WTC11 (cell line): ENCODE data around the gene DMPK. TPM values are rescaled to one million over a fixed set of nuclear protein-coding genes. Genes with fewer than 3 reads are reported as not detected.

ENCODE experiments used
- ATAC-seq: fragments of 200-7000 bp; cut with Tn5 transposase; 2 replicates; pipeline ENCODE4 v1.10.0; 2021; ENCODE audit warnings: mild to moderate bottlenecking, moderate library complexity
- CTCF ChIA-PET: fragments of 300-600 bp; sonication (Branson Sonifier 250); formaldehyde crosslinking; loops from one replicate; lab custom pipeline; 2021; ENCODE audit warnings: antibody characterized with exemption; lab: Charles Lee
- POLR2A ChIA-PET: fragments of 350-600 bp; sonication (Branson Sonifier 250); formaldehyde crosslinking; loops from one replicate; lab custom pipeline; 2021; ENCODE audit warnings: antibody characterized with exemption; lab: Charles Lee
- DNase-seq: peaks from one replicate; pipeline ENCODE4 v3.0.0; 2021; ENCODE audit warnings: low spot score
- H3K27ac Mint-ChIP-seq: 2 replicates; pipeline ENCODE4 v1.8.0; 2021; ENCODE audit warnings: mixed read lengths
- H3K27me3 Mint-ChIP-seq: 2 replicates; pipeline ENCODE4 v1.8.0; 2021; ENCODE audit warnings: low read depth, mild to moderate bottlenecking, moderate library complexity, mixed read lengths
- H3K36me3 Mint-ChIP-seq: 2 replicates; pipeline ENCODE4 v1.8.0; 2021; ENCODE audit warnings: mixed read lengths
- H3K4me1 Mint-ChIP-seq: 2 replicates; pipeline ENCODE4 v1.8.0; 2022; ENCODE audit warnings: mixed read lengths
- H3K4me3 Mint-ChIP-seq: 2 replicates; pipeline ENCODE4 v1.8.0; 2021; ENCODE audit warnings: mild to moderate bottlenecking, moderate library complexity, mixed read lengths
- H3K9me3 Mint-ChIP-seq: 2 replicates; pipeline ENCODE4 v1.8.0; 2021; ENCODE audit warnings: mixed read lengths
- ATF3 ChIP-seq: sonication (generic); formaldehyde crosslinking; conservative IDR thresholded peaks from 2 replicates; pipeline ENCODE4 v1.8.1; 2022; ENCODE audit warnings: mild to moderate bottlenecking, missing genetic modification reagents
- ATF6 ChIP-seq: sonication (generic); formaldehyde crosslinking; IDR thresholded peaks from 2 replicates; pipeline ENCODE4 v1.8.1; 2023; ENCODE audit warnings: mild to moderate bottlenecking, missing genetic modification reagents
- CBFB ChIP-seq: sonication (generic); formaldehyde crosslinking; IDR thresholded peaks from 2 replicates; pipeline ENCODE4 v1.8.1; 2022; ENCODE audit warnings: mild to moderate bottlenecking, low read depth, missing genetic modification reagents
- CREB1 ChIP-seq: sonication (generic); formaldehyde crosslinking; IDR thresholded peaks from 2 replicates; pipeline ENCODE4 v1.8.0; 2023; ENCODE audit warnings: mild to moderate bottlenecking, missing genetic modification reagents
- CTCF ChIP-seq: fragments of 200-600 bp; IDR thresholded peaks from 2 replicates; pipeline ENCODE4 v1.8.0; 2022; ENCODE audit warnings: antibody characterized with exemption
- EMX1 ChIP-seq: fragments of 250-450 bp; sonication (Bioruptor Pico); IDR thresholded peaks from 2 replicates; pipeline ENCODE4 v1.8.0; 2021; ENCODE audit warnings: mild to moderate bottlenecking
- ETV6 ChIP-seq: sonication (generic); formaldehyde crosslinking; IDR thresholded peaks from 2 replicates; pipeline ENCODE4 v1.8.1; 2022; ENCODE audit warnings: mild to moderate bottlenecking, missing genetic modification reagents
- FOXP1 ChIP-seq: sonication (generic); formaldehyde crosslinking; IDR thresholded peaks from 2 replicates; pipeline ENCODE4 v1.8.0; 2022; ENCODE audit warnings: missing genetic modification reagents, mild to moderate bottlenecking, moderate library complexity, borderline replicate concordance
- IRF1 ChIP-seq: sonication (generic); formaldehyde crosslinking; IDR thresholded peaks from 2 replicates; pipeline ENCODE4 v1.8.0; 2023; ENCODE audit warnings: missing genetic modification reagents
- IRF2 ChIP-seq: sonication (generic); formaldehyde crosslinking; IDR thresholded peaks from 2 replicates; pipeline ENCODE4 v1.8.0; 2022; ENCODE audit warnings: low read depth, missing genetic modification reagents, borderline replicate concordance
- KAT7 ChIP-seq: sonication (generic); formaldehyde crosslinking; IDR thresholded peaks from 2 replicates; pipeline ENCODE4 v1.8.1; 2023; ENCODE audit warnings: missing genetic modification reagents, mild to moderate bottlenecking, borderline replicate concordance
- NFATC4 ChIP-seq: fragments of 250-450 bp; sonication (Bioruptor Pico); IDR thresholded peaks from 2 replicates; pipeline ENCODE4 v1.9.0; 2021; ENCODE audit warnings: mild to moderate bottlenecking
- NR1H2 ChIP-seq: sonication (generic); formaldehyde crosslinking; IDR thresholded peaks from 2 replicates; pipeline ENCODE4 v1.9.0; 2021; ENCODE audit warnings: mild to moderate bottlenecking, moderate library complexity, missing genetic modification reagents
- NR2C2 ChIP-seq: sonication (generic); formaldehyde crosslinking; IDR thresholded peaks from 2 replicates; pipeline ENCODE4 v1.8.0; 2022; ENCODE audit warnings: mild to moderate bottlenecking, missing genetic modification reagents
- OVOL2 ChIP-seq: fragments of 250-450 bp; sonication (Bioruptor Pico); IDR thresholded peaks from 2 replicates; pipeline ENCODE4 v1.9.0; 2021; ENCODE audit warnings: mild to moderate bottlenecking, borderline replicate concordance
- SOX15 ChIP-seq: fragments of 250-450 bp; sonication (Bioruptor Pico); IDR thresholded peaks from 2 replicates; pipeline ENCODE4 v1.9.0; 2021; ENCODE audit warnings: mild to moderate bottlenecking
- SP1 ChIP-seq: sonication (generic); formaldehyde crosslinking; conservative IDR thresholded peaks from 2 replicates; pipeline ENCODE4 v1.8.1; 2022; ENCODE audit warnings: missing genetic modification reagents
- TCF7 ChIP-seq: sonication (generic); formaldehyde crosslinking; IDR thresholded peaks from 2 replicates; pipeline ENCODE4 v1.8.0; 2022; ENCODE audit warnings: mild to moderate bottlenecking, low read depth, missing genetic modification reagents, moderate library complexity
- TEAD1 ChIP-seq: sonication (generic); formaldehyde crosslinking; IDR thresholded peaks from 2 replicates; pipeline ENCODE4 v1.8.0; 2022; ENCODE audit warnings: mild to moderate bottlenecking, missing genetic modification reagents
- ZNF138 ChIP-seq: sonication (generic); formaldehyde crosslinking; conservative IDR thresholded peaks from 2 replicates; pipeline ENCODE4 v1.8.1; 2022; ENCODE audit warnings: mild to moderate bottlenecking, moderate library complexity, missing genetic modification reagents
- ZNF425 ChIP-seq: fragments of 250-450 bp; sonication (Bioruptor Pico); conservative IDR thresholded peaks from 2 replicates; pipeline ENCODE4 v1.9.0; 2021; ENCODE audit warnings: mild to moderate bottlenecking
- ZNF512 ChIP-seq: sonication (generic); formaldehyde crosslinking; IDR thresholded peaks from 2 replicates; pipeline ENCODE4 v1.8.1; 2022; ENCODE audit warnings: missing genetic modification reagents, borderline replicate concordance
- ZNF532 ChIP-seq: fragments of 250-450 bp; sonication (Bioruptor Pico); IDR thresholded peaks from 2 replicates; pipeline ENCODE4 v1.9.0; 2021; ENCODE audit warnings: mild to moderate bottlenecking, borderline replicate concordance
- total RNA-seq: library from RNA; stranded (reverse); gene quantifications from 3 replicates; pipeline ENCODE4 v1.2.3, GENCODE V29; 2021

DMPK gene
- total RNA-seq, 1 experiment from 2014 or later: 42.7 TPM

GRCh38 chr19:45779231-45780145, 2.8 kb downstream of the DMPK start:
- Mint-ChIP-seq H3K4me3 (peak overlapping the region; percentile 78), H3K27me3 (peaks cover 35% of the 10 kb centered on the region), H3K36me3 (peaks cover 16% of the 10 kb centered on the region), H3K9me3 (no peaks in the 10 kb centered on the region), H3K27ac (peak overlapping the region; percentile 47; the same call in 1 of the 2 replicates), H3K4me1 (peaks cover 33% of the 10 kb centered on the region)
- CTCF ChIA-PET: interaction anchor here (0.6 to 5.4 kb wide), 30 partner anchors 9 to 340 kb away, joined by 3 to 175 read pairs (median 5); partner anchors contain the start of genes DMWD, FBXO46, FOXA3 and MYPOP
- peak; percentile 98 for DNase-seq
- TF ChIP-seq IRF2 (CRISPR knock-in tag) (no peak), ETV6 (CRISPR knock-in tag) (no peak), SOX15 (no peak), TCF7 (CRISPR knock-in tag) (no peak), SP1 (peak; percentile 41; the same call in 1 of the 2 replicates), ZNF532 (no peak), KAT7 (CRISPR knock-in tag) (no peak), ZNF512 (CRISPR knock-in tag) (no peak), NFATC4 (CRISPR knock-in tag) (0 out of 2 replicates have a peak, but pooled peaks have one; percentile 27), CTCF (peak; percentile 72; the same call in 1 of the 2 replicates), NR1H2 (CRISPR knock-in tag) (no peak), CREB1 (no peak), NR2C2 (CRISPR knock-in tag) (no peak), CBFB (CRISPR knock-in tag) (no peak), ZNF425 (no peak), ZNF138 (no peak), EMX1 (CRISPR knock-in tag) (no peak), ATF3 (no peak), IRF1 (CRISPR knock-in tag) (no peak), OVOL2 (CRISPR knock-in tag) (no peak), ATF6 (CRISPR knock-in tag) (no peak), TEAD1 (CRISPR knock-in tag) (no peak), FOXP1 (CRISPR knock-in tag) (no peak)
- POLR2A ChIA-PET: interaction anchor here (0.6 to 5.4 kb wide), 5 partner anchors 9 to 302 kb away, joined by 3 to 70 read pairs (median 3); partner anchors contain the start of gene SIX5
- peak; percentile 85 for ATAC-seq
